PC-3 (cell line): ENCODE results near the gene TRAPPC3L.

Source experiments
- EZH2 ChIP-seq: fragments of 300-600 bp; sonication (generic); IDR thresholded peaks from one replicate; pipeline ENCODE4 v1.6.1; 2017; ENCODE audit warnings: antibody characterized with exemption, mild to moderate bottlenecking, low read length; ENCODE audit not compliant: unreplicated experiment
- EZH2phosphoT487 ChIP-seq: fragments of 300-600 bp; sonication (generic); IDR thresholded peaks from 2 replicates; pipeline ENCODE4 v1.6.1; 2018; ENCODE audit warnings: mild to moderate bottlenecking, antibody characterized with exemption, low read length, borderline replicate concordance
- TF ChIP-seq, protein P1 (sequence below): fragments of 300-600 bp; sonication (generic); conservative IDR thresholded peaks from 2 replicates; pipeline ENCODE4 v1.5.1; 2017; ENCODE audit warnings: antibody characterized with exemption, low read depth, mild to moderate bottlenecking, low read length

DNA sequence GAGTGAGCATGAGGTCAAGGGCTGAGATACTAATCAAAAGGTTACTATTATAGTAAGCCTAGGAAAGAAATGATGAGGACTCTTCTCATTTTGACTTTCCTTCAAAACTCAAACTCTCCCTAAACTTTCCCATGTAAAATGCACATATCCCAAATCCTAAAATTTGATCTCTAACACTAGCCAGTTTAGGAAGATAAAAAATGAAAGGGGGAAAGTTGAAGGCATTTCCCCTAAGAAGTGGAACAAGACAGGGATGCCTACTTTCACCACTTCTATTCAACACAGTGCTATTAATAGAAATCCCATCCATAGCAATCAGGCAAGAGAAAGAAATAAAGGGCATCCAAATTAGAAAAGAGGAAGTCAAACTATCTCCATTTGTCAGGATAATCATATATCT lies 37.0 kb downstream of the TRAPPC3L start:
- no peak for TF ChIP-seq EZH2phosphoT487
- TF ChIP-seq, protein P1, sequence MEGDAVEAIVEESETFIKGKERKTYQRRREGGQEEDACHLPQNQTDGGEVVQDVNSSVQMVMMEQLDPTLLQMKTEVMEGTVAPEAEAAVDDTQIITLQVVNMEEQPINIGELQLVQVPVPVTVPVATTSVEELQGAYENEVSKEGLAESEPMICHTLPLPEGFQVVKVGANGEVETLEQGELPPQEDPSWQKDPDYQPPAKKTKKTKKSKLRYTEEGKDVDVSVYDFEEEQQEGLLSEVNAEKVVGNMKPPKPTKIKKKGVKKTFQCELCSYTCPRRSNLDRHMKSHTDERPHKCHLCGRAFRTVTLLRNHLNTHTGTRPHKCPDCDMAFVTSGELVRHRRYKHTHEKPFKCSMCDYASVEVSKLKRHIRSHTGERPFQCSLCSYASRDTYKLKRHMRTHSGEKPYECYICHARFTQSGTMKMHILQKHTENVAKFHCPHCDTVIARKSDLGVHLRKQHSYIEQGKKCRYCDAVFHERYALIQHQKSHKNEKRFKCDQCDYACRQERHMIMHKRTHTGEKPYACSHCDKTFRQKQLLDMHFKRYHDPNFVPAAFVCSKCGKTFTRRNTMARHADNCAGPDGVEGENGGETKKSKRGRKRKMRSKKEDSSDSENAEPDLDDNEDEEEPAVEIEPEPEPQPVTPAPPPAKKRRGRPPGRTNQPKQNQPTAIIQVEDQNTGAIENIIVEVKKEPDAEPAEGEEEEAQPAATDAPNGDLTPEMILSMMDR = no peak
- TF ChIP-seq EZH2 = no peak
